ENCODE measurements around the gene ACOD1. TPM values are rescaled to one million over a fixed set of nuclear protein-coding genes. Genes with fewer than 3 reads are reported as not detected.

ACOD1 gene
- total and polyA plus RNA-seq, 10 of the 15 experiments (the other 5 are each of a cell fraction or from before 2014, with no cell fraction given): not detected

- FAIRE-seq (no peak), DNase-seq (ENCODE audit: low read depth, low spot score) (no peak)
- no peak overlapping the region for H2AFZ ChIP-seq (ENCODE audit: control insufficient read depth, low read depth, low read length)
Measured at GRCh38 chr13:76976490-76976889, 28.2 kb downstream of the ACOD1 start.

More at GRCh38 chr13:76976490-76976889, 28.2 kb downstream of the ACOD1 start:
- CTCF ChIA-PET: interaction anchor here (0.9 to 6.3 kb wide), 5 partner anchors 9 to 154 kb away, joined by 3 to 54 read pairs (median 4); no protein-coding TSS in a partner anchor
- no TSS peak for BruUV-seq (replicated peaks)
- Histone ChIP-seq H3K9me3 (replicated peaks; ENCODE audit: control insufficient read depth, insufficient read depth, low read length) (no peaks in the 10 kb centered on the region), H3K4me1 (ENCODE audit: control insufficient read depth, insufficient read depth, low read length) (no peaks in the 10 kb centered on the region), H3K27me3 (replicated peaks in 1 of 2; ENCODE audit: control insufficient read depth in 2 of 2, insufficient read depth in 2 of 2, low read length in 1 of 2) (peaks cover 0 to 2% of the 10 kb centered on the region in 2 experiments; a peak in 2 of 4 replicates), H4K20me1 (ENCODE audit: control insufficient read depth, insufficient read depth) (no peaks in the 10 kb centered on the region), H3K36me3 (ENCODE audit: control insufficient read depth in 2 of 2, insufficient read depth in 2 of 2, low read length in 1 of 2) (no peaks in the 10 kb centered on the region), H3K79me2 (ENCODE audit: control insufficient read depth, insufficient read depth, low read length) (no peaks in the 10 kb centered on the region), H3K9ac (ENCODE audit: control insufficient read depth, insufficient read depth, low read length) (no peak overlapping the region), H3K27ac (ENCODE audit: control insufficient read depth, insufficient read depth) (no peak overlapping the region), H3K4me3 (no peak overlapping the region), H3K4me2 (ENCODE audit: control insufficient read depth, insufficient read depth) (no peak overlapping the region)
- TF ChIP-seq, protein P1, sequence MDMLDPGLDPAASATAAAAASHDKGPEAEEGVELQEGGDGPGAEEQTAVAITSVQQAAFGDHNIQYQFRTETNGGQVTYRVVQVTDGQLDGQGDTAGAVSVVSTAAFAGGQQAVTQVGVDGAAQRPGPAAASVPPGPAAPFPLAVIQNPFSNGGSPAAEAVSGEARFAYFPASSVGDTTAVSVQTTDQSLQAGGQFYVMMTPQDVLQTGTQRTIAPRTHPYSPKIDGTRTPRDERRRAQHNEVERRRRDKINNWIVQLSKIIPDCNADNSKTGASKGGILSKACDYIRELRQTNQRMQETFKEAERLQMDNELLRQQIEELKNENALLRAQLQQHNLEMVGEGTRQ (IDR thresholded peaks at IDR 0.05; ENCODE audit: borderline replicate concordance, low read depth, low read length): no peak
- no peak for TF ChIP-seq RBBP5 (conservative IDR thresholded peaks at IDR 0.05)
- TF ChIP-seq, protein P2, sequence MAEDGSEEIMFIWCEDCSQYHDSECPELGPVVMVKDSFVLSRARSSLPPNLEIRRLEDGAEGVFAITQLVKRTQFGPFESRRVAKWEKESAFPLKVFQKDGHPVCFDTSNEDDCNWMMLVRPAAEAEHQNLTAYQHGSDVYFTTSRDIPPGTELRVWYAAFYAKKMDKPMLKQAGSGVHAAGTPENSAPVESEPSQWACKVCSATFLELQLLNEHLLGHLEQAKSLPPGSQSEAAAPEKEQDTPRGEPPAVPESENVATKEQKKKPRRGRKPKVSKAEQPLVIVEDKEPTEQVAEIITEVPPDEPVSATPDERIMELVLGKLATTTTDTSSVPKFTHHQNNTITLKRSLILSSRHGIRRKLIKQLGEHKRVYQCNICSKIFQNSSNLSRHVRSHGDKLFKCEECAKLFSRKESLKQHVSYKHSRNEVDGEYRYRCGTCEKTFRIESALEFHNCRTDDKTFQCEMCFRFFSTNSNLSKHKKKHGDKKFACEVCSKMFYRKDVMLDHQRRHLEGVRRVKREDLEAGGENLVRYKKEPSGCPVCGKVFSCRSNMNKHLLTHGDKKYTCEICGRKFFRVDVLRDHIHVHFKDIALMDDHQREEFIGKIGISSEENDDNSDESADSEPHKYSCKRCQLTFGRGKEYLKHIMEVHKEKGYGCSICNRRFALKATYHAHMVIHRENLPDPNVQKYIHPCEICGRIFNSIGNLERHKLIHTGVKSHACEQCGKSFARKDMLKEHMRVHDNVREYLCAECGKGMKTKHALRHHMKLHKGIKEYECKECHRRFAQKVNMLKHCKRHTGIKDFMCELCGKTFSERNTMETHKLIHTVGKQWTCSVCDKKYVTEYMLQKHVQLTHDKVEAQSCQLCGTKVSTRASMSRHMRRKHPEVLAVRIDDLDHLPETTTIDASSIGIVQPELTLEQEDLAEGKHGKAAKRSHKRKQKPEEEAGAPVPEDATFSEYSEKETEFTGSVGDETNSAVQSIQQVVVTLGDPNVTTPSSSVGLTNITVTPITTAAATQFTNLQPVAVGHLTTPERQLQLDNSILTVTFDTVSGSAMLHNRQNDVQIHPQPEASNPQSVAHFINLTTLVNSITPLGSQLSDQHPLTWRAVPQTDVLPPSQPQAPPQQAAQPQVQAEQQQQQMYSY (CRISPR knock-in tag; IDR thresholded peaks at IDR 0.05): no peak
- no peak for TF ChIP-seq MTA2 (IDR thresholded peaks at IDR 0.05; ENCODE audit: low read depth)
- TF ChIP-seq YBX1 (IDR thresholded peaks at IDR 0.05): no peak
- no peak for TF ChIP-seq MYC (IDR thresholded peaks at IDR 0.05; ENCODE audit: insufficient read depth, insufficient read length, insufficient replicate concordance, low read length, severe bottlenecking)
- no peak for TF ChIP-seq NR2C2 (IDR thresholded peaks at IDR 0.05; ENCODE audit: borderline replicate concordance, control insufficient read depth, insufficient read length, low read depth)
- TF ChIP-seq, protein P3, sequence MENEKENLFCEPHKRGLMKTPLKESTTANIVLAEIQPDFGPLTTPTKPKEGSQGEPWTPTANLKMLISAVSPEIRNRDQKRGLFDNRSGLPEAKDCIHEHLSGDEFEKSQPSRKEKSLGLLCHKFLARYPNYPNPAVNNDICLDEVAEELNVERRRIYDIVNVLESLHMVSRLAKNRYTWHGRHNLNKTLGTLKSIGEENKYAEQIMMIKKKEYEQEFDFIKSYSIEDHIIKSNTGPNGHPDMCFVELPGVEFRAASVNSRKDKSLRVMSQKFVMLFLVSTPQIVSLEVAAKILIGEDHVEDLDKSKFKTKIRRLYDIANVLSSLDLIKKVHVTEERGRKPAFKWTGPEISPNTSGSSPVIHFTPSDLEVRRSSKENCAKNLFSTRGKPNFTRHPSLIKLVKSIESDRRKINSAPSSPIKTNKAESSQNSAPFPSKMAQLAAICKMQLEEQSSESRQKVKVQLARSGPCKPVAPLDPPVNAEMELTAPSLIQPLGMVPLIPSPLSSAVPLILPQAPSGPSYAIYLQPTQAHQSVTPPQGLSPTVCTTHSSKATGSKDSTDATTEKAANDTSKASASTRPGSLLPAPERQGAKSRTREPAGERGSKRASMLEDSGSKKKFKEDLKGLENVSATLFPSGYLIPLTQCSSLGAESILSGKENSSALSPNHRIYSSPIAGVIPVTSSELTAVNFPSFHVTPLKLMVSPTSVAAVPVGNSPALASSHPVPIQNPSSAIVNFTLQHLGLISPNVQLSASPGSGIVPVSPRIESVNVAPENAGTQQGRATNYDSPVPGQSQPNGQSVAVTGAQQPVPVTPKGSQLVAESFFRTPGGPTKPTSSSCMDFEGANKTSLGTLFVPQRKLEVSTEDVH (IDR thresholded peaks at IDR 0.05; ENCODE audit: low read depth, partially characterized antibody): no peak
- no peak for TF ChIP-seq TBL1XR1 (IDR thresholded peaks at IDR 0.05; ENCODE audit: low read depth, low read length)
- 55% methylated on average over 8 of the region's 8 CpGs for WGBS (ENCODE audit: insufficient coverage, insufficient replicate concordance, low lambda C conversion rate, missing lambda C conversion rate)
- in situ Hi-C loops (cut with MboI): loop anchor here (10.0 kb wide), 1 partner anchor 1102 kb away; no protein-coding TSS in a partner anchor
- POLR2A ChIA-PET: no interaction called here
- ATAC-seq: no peak
- intact Hi-C loops (cut with micrococcal nuclease; ENCODE audit: unreplicated experiment): no loop called here
- RAD21 ChIA-PET (ENCODE audit: unreplicated experiment): no interaction called here
- SMC1A ChIA-PET (ENCODE audit: uncharacterized antibody, unreplicated experiment): interaction anchor here (0.7 to 1.7 kb wide), 4 partner anchors 19 to 1099 kb away, joined by 3 to 4 read pairs (median 3); no protein-coding TSS in a partner anchor

All from GM12878 (cell line).